Astrocyte of the spinal cord (primary cell): ENCODE measurements around the gene PTPRU.

Experiments used
- DNase-seq: peaks from one replicate; pipeline ENCODE4 v3.0.0; 2011; ENCODE audit warnings: low read depth, low spot score
- H3K4me3 ChIP-seq: 2 replicates; pipeline ENCODE4 v1.5.1; 2011; ENCODE audit warnings: low read depth, mild to moderate bottlenecking, low read length, moderate library complexity
- CTCF ChIP-seq: IDR thresholded peaks from 2 replicates; pipeline ENCODE4 v1.5.1; 2012; ENCODE audit warnings: low read depth, mild to moderate bottlenecking, low read length, inconsistent platforms
- in situ Hi-C: cut with HindIII; loops from 2 replicates; pipeline ENCODE4 v1.10.0; 2017; ENCODE audit warnings: low sequenced_read_pairs

Gene PTPRU

GRCh38 chr1:29304025-29304684 is 67.8 kb downstream of the PTPRU start:
- in situ Hi-C loops, result no loop called here
- no peak for TF ChIP-seq CTCF
- H3K4me3 ChIP-seq, result no peak overlapping the region
- no peak for DNase-seq

DNA sequence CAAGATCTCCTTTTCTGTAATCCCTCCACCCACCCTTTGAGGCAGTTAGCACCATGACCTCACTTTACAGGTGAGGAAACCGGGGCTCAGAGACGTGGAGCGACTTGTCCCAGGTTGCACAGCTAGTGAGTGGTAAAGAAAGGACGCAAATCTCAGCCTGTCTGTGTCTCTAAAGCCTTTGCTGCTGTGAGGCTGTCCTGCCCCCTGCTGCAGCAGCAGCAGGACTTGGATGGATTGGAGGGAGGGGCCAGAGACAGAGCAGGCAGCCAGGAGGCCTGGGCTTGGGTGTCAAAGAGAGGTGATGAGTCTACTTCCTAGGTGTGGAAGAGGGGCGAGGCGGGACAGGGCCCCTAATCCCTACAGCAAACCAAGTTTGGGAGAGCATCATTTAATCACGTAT is 69.6 kb downstream of the PTPRU start:
- DNase-seq, result no peak
- H3K4me3 ChIP-seq, result no peak overlapping the region
- in situ Hi-C loops, result no loop called here
- TF ChIP-seq CTCF, result no peak

DNA sequence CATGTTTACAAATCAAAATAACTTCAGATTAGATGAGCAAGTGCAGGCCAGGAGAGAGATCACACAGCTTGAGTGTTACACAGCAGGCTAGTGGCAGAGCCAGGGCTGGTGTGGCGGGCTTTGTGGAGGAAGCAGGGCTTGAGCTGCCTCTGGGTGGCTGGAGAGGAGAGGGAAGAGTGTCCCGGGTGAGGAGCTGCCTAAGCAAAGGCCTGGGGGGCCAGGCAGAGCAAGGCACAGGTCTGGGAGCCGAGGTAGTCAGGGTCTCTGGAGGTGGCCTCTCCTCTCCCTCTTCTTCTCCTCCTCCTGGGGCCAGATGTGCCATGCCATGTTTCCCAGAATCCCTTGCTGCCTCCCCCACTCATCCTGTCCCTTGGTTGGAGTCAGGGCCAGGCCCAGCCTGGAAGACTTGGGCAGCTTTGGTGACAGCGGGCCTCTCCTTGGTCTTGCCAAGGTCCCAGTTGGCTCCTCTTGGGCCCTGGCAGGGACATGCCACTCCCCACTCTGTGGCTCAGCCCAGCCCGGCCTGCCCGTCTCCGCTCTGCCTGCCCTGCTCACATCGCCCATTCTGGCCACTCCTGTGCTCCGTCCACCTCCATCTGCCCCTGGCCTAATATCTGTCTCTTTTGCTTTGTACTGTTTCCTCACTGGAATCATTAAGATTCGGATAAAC is 70.3 kb downstream of the PTPRU start:
- no peak overlapping the region for H3K4me3 ChIP-seq
- TF ChIP-seq CTCF, result no peak
- in situ Hi-C loops, result no loop called here
- no peak for DNase-seq

DNA sequence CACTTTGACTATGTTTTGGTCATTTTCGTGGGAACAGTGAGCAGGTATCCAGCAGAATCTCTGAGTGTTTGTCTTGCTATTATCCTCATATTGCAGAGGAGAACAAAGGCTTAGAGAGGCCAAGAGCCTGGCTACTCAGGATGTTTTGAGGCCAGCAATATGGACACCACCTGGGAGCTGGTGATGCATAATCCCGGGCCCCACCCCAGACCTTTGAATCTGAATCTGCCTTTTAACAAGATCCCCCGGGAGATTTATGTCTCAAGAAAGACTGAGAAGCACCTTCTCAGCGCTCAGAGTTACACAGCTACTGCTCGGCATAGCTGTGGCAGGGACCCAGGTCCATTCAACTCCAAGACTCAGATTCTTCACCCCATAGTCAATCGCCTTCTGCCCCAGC is 72.8 kb downstream of the PTPRU start:
- no peak for TF ChIP-seq CTCF
- in situ Hi-C loops, result no loop called here
- no peak overlapping the region for H3K4me3 ChIP-seq
- DNase-seq, result no peak

- H3K4me3 ChIP-seq, result no peak overlapping the region
- in situ Hi-C loops, result no loop called here
- TF ChIP-seq CTCF, result no peak
- no peak for DNase-seq
Measured at GRCh38 chr1:29309621-29310020, 73.3 kb downstream of the PTPRU start.

DNA sequence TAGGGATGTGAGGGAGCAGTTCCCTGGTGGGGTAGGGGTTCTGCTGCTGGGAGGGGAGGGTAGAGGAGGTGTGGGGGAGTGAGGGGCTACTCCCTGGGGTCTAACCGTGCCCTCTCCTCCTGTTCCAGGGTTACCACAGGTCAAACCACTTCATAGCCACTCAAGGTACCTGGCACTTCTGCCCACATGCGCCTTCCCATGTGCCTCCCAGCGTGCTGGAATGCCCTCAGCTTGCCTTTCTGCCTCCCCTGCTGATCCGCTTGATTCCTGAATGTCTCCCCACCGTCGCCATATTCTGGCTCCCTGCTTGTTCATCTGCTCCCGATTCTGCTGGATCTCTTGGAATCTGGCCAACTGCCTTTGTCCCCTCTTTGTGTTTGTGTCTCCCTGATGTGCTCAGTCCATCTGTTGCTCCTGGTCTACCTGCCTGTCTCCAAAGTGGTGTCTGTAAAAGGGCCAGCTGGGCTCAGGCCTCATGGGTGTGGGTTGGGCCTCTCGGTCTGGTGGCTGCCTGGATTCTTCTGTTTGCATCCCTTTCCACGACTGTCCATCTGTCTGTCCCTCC is 74.4 kb downstream of the PTPRU start:
- no peak for TF ChIP-seq CTCF
- in situ Hi-C loops, result no loop called here
- H3K4me3 ChIP-seq, result no peak overlapping the region
- DNase-seq, result no peak
